WTC11 (cell line): ENCODE data around the gene TNNT3.

ENCODE experiments used
- ATF1 ChIP-seq: sonication (generic); formaldehyde crosslinking; IDR thresholded peaks from 2 replicates; pipeline ENCODE4 v1.8.1; 2023; ENCODE audit warnings: mild to moderate bottlenecking, moderate library complexity, missing genetic modification reagents
- CTCF ChIP-seq: fragments of 200-600 bp; IDR thresholded peaks from 2 replicates; pipeline ENCODE4 v1.8.0; 2022; ENCODE audit warnings: antibody characterized with exemption
- JUN ChIP-seq: sonication (generic); formaldehyde crosslinking; IDR thresholded peaks from 2 replicates; pipeline ENCODE4 v1.8.0; 2023; ENCODE audit warnings: mild to moderate bottlenecking, missing genetic modification reagents
- NR2C2 ChIP-seq: sonication (generic); formaldehyde crosslinking; IDR thresholded peaks from 2 replicates; pipeline ENCODE4 v1.8.0; 2022; ENCODE audit warnings: mild to moderate bottlenecking, missing genetic modification reagents
- TF ChIP-seq, protein P1 (sequence below): sonication (generic); formaldehyde crosslinking; IDR thresholded peaks from 2 replicates; pipeline ENCODE4 v1.8.1; 2023; ENCODE audit warnings: mild to moderate bottlenecking, missing genetic modification reagents

- TF ChIP-seq CTCF (no peak), JUN (CRISPR knock-in tag) (no peak), ATF1 (no peak), NR2C2 (no peak)
- TF ChIP-seq, protein P1, sequence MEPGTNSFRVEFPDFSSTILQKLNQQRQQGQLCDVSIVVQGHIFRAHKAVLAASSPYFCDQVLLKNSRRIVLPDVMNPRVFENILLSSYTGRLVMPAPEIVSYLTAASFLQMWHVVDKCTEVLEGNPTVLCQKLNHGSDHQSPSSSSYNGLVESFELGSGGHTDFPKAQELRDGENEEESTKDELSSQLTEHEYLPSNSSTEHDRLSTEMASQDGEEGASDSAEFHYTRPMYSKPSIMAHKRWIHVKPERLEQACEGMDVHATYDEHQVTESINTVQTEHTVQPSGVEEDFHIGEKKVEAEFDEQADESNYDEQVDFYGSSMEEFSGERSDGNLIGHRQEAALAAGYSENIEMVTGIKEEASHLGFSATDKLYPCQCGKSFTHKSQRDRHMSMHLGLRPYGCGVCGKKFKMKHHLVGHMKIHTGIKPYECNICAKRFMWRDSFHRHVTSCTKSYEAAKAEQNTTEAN (CRISPR knock-in tag), result no peak
Observed at GRCh38 chr11:1970956-1971355, 51.5 kb downstream of the TNNT3 start.
